ENCODE measurements around the gene BNC2.

Gene BNC2

DNA sequence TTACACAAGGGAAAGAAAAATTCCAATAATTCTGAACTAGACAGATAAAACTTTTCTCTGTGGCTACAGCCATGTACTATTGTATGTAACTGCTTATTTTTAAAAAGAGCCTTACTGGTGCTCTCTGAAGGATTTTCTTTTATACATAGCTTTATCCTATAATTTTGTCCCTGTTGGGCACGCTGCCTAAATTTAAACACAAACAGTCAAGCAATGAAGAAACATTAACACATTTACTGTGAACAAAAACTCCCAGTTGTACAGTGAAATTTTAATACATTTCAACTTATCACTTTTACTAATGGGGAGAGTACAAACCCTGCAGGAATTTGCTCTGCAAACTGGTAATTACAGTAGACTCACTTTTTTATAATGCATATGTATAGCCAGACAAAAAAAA is 273.3 kb downstream of the BNC2 start:
- no peak for DNase-seq (ENCODE audit: low read depth)

DNA sequence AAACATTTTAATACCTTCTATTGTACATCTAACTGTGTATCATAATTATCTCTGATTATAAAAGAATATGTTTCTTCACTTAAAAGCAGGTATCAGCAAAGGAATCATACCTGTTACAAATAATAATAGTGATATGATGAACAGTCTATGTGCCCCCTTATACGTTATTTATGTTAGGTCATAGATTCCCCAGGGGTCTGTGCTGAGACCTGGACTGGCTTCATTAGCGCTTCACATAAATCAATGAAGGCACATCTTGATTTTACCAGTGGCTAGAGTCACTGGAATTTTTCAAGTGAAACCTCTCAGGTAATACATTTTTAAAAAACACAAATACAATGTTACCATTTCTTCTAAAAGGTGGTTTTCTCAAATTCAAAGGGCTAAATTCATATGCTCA is 275.2 kb downstream of the BNC2 start:
- no peak for DNase-seq (ENCODE audit: low read depth)

DNA sequence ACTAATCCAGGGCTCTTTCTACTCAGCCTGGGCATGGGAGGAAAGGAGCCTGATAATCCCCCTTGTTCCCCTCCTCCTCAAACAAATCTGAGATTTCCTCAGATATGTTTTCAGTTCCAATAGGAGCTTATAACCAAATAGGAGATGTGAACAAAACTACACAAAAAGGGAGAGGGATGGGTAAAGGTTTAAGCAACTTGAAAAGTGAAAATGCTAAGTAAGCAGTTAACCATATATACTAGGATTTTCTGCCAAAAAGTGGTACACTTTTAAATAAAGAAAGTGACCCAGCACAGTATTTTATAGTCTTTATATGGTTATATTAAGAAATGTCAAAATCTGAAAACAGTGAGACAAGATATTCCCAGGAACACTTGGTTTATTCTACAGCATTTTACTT is 275.7 kb downstream of the BNC2 start:
- no peak for DNase-seq (ENCODE audit: low read depth)

DNA sequence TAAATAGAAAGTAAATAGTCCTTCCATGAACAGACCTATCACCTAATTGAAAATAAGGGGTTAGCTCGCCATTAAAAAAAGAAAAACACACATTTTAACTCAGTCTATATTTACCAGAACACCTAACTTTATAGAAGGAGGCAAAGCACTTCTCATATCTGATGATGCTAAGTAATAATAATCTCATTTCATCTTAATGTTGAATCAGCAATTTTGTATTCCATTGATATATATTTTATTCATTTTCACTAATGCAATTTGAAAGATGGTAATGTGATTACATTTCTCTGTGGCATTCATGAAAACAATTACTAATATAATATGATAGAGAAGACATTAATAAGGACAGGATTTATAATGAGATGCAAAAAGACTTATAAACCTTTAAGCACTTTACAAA is 276.7 kb downstream of the BNC2 start:
- no peak for DNase-seq (ENCODE audit: low read depth)

DNA sequence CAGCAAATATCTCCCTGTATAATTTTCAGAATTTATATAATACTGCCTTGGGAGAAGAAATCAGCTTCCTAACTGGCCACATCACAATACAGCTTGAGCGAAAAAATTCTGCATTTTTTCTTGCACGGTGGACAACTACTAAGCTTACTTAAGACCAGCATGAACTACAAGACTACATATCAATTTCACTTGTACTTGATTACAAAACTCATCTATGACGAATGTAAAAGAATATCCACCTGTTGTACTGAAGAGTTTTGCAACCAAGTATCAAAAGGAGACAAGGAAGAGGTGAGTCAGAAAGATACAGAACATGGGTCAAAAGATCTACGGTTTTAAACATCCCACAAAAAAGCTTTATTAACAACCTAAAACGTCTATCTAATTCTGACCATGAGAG is 279.4 kb downstream of the BNC2 start:
- DNase-seq (ENCODE audit: low read depth), result no peak

DNA sequence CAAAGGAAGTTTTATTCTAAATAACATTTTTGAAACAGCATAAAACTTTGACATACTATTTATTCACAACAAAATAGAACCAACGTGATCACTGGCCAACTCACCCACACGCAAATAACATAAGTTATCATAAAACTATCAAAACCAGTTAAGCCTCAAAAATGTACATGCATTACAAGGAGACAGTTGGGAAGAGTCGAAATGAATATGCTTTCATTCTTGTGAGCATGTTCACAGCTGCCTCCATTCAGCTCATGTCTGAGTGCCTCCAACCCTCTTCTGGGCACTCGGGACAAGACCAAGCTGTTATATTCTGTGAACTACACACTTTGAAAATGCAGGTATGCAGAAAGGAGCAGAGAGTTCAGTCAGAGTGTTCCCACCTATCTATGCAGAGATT is 284.9 kb downstream of the BNC2 start:
- DNase-seq (ENCODE audit: low read depth), result no peak

DNA sequence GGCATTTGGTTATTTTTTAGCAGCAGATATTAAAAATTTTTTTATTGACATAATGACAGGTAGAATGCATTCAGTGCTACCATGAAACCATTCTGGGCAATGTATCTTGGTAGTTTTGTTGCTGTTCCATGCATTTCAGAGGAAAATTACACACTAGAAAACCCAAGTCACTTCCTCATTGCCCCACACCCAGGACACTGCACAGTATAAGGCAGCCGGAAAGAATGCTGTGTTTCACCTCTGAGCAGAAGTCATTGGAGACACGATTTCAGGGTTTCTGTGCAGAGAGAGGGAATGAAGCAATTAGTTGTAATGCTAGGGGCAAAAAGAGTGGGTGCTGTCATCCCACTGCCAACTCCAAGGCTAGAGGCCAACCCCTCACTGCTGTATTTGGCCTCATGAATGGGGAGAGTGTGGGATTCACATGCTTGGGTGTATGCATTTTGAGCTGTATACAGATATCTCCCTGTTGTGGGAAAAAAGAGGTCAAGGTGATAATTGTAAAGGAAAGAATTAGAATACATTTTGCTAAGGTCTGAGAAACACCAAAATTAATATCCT is 290.5 kb downstream of the BNC2 start:
- no peak for DNase-seq (ENCODE audit: low read depth)

DNA sequence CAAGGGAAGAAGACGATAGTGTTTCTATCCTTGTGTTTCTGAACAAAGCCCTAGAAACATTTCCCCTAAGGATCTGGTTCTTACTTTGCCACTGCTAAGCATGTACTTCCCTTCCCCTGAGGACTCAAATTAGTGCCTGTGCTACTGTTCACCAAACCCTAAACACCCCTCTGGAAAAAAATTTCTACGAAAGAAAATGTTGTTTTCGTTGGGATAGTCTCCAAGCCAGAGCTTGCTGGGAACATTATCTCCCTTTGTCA is 294.6 kb downstream of the BNC2 start:
- DNase-seq (ENCODE audit: low read depth), result no peak

DNA sequence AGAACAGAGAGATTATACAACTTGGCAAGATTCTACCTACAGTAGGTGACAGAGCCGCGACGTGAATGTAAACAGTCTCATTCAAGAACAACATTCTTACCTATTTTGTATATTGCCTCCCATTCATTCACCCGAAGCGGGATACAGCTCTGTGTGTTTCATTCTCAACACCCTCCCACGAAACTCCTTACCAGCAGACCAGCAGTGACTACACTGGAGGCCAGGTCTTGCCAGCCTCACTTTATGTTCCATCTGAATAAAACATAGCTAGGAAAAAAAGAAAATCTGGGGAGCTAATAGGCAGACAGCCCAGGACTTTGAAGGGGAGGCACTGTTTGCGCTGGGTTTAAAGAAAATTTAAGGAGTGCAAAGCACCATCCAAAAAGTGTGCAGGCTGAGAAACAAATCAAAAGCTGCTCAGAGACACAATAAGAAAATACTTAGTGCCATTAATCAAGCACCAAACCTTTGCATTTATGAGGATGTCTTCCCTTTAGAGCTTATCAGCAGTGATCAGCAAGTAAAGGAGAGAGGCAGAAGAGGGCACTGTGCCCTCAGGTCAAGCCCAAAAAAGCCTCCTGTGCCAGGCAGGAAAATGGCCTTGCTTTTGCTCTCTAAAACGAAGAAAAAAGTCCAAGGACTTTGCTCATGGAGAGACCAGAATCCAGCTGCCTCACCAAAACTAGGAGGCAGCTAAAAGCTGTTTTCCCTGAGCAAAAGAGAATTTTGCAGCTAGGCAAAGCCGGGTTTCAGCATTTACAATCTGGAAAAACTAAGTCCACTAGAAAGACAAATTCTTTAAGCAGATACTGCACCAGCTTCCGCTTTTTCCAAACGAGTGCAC is 295.1 kb downstream of the BNC2 start:
- no peak for DNase-seq (ENCODE audit: low read depth)

DNA sequence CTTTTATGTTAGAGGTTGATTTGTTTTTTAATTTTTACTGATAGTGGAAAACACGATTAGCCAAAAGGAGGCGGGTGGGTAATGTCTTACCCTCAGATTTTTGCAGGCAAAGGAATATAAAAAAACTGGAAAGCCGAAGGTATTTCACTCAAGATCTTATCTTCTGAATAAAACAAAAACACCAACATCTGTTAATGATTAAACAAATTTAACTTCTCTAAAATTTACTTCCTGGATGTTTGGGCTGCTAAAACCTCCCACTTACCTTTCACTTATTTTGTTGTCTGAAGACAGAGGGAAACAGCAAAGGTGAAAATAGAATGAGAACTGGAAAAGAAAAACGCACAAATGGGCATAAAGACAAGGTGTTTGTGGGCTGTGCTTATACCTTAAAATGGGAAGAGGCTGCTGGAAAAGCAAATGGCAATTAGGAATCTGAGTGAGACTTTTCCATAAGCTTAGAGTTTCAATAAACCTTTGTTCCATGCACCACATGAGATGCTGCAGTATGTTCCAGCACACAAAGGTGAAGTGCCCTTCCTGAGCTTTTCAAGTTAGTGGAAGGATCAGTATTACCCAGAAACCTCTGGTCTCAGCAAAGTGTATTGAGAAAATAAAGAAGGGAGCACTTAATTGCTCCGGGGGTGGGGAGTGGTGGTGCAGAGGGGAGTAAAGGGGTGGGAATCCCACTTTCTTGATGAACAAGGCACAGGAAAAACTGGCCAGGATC is 298.3 kb downstream of the BNC2 start:
- no peak for DNase-seq (ENCODE audit: low read depth)

DNA sequence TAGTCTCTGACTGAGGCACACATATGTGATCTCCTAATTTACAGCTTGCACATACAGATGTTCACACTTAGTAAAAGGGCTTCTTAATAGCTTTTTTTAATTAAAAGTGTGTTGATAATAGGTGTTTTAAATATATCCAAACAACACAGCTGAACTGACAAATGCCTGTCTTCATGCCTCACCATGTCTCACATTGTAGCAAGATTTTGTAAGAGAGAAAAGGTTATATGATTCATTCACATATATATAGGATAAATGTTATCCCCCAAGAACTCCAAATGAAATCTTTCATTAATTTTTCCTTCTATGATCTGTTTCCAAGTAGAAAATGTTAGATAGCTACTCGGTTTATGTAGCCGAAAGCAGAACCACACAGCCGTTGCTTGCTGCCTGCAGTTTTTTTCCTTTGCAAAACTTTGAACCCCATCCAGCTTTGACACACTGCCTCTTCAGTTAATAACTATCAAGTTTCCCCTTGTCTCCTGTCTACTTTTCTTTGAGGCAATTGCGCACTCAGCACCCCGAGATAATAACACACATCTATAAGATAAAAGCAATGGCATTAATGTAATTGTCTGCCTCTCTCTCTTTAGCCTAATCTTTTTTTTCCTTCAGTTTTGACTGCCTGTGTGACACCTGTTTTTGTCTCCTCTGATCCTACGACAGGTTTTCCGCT is 299.2 kb downstream of the BNC2 start:
- DNase-seq (ENCODE audit: low read depth), result no peak

DNA sequence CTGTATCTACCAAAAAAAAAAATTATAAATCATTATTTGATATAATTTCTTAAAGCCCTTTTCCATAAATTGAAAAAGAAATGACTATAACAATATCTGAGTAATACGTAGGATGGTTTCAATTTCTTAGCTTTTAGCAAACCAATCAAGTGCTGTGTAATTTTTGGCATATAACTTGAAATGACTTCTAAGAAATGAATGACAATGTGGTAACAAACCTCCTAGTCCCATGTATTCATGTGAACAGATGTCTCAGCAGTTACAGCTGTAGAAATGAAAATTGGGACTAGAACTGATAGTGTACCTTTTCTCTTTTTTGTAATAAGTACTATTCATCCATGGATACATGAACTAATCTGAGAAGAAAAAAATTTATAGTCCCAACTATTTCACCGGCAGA is 307.0 kb downstream of the BNC2 start:
- DNase-seq (ENCODE audit: low read depth), result no peak

DNA sequence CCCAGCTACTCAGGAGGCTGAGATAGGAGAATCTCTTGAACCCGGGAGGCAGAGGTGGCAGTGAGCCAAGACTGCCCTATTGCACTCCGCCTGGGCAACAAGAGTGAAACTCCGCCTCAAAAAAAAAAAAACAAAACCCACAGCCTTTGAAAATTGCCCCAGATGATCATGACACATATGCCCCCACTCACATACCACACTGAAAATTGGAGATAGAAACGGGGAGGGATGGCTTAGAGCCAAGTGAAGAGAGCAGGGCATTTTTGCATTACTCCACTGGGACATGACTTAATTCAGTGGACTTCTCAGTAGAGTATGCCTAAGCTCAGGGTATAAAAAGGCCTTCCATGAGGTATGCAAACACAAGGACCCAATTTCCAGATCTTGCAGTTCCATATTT is 309.3 kb downstream of the BNC2 start:
- DNase-seq (ENCODE audit: low read depth), result no peak

DNA sequence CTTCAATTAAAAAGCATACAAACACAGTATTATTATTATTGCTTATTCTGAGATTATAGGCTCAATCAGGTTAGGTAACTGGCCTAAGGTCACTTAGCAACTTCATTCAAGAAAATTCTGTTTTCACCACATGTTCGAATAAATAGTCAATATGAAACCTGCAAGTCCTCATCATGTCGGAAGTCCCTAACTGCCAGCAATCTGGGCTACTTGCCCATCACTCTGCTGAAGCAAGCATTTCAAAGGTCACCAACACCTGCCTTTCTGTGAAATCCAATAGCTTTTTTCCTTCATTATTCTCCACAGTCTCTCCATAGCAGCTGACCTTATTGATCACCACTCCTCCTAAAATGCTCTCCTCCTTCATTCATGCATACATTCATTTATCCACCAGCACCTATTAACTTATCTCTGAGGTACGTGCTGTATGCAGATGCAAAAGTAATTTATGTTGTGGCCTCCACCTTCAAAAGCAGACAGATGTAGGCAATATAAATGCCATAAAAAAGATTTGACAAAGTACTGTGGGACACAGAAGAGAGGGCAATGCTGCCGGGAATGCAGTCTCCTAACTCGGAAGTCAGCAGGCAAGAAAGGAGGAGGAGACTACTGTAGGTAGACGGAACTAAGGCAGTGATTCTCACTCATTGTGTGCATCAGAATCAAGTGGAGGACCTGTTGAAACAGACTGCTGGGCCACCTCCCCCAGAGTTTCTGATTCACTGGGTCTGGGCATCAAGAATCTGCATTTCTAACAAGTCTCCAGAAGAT is 310.9 kb downstream of the BNC2 start:
- DNase-seq (ENCODE audit: low read depth), result no peak

DNA sequence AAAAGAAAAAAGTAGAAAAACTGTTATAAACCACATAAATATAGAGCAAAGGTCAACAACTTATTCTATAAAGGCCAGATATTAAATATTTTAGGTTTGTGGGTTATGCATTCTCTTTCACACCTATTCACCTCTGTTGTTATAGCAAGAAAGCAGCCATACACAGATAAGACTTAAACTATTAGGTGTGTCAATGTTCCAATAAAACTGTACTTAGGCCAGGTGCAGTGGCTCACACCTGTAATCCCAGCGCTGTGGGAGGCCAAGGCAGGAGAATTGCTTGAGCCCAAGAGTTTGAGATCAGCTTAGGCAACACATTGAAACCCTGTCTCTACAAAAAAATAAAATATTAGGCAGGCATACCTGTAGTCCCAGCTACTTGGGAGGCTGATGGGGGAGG is 314.7 kb downstream of the BNC2 start:
- DNase-seq (ENCODE audit: low read depth), result no peak

DNA sequence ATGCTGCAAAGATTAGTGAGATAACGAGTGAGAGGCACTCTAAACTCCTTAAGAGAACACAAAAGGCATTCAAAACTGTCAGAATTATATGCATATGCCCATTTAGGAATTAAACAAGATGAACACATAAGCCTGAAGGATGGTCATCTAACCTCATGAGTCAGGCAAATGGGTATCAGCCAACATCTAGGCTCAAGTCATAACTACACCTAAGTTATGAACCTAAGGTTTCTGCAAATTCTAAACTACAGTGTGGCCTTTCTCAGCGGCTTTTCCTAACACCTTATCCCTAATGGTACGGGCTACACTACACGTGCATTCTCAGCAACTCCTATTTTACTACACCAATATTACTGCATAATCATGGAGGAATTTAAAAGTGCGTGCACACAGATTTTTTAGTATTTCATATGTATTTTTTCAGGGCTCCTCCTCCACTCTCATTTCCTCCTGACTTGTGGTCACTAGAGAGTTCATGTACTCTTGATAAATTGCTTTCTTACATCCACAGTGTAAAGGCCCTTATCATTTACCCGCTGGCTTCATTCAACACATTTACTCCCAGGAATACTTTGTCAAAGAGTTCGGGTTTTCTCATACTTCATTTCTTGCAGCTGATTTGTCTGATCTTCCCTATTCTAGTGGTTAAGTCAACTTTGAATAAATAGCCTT is 316.5 kb downstream of the BNC2 start:
- no peak for DNase-seq (ENCODE audit: low read depth)

DNA sequence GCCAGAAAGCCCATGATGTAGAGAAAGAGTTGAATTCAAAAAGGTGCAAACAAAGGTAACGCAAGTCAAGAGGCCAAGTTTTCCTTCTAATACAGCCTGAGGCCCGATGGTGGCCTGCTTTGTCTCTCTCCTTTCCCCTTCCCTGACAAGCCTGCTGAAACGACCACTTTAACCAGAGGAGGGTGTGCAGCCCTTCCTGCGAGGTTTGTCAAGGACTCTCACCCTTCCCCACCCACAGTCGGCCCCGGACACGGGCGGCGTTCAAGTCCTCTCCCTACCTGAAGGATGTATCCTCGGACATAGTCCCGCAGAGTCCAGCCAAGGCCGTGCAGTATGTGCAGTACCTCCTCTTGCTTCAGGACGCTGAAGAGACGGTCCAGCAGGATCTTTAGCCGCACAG is 318.2 kb downstream of the BNC2 start:
- no peak for DNase-seq (ENCODE audit: low read depth)

DNA sequence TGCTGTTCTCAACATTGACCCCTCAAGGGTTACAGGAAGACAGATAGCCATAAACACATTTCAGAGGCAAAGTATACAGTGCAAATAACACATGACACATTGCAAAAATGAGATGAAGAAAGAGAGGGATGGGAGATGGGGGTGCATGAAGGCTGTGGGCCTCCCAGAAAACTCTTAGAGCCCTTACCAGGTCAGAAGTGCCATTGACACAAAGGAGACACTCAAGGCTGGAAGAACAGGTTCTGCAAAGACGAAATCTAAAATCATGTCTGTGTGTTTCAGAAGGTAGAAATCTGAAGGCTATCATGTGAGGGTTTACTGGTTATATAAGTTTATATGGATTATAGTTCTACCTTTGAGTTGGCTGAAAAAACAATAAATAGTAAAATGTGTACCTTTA is 318.8 kb downstream of the BNC2 start:
- DNase-seq (ENCODE audit: low read depth), result no peak

DNA sequence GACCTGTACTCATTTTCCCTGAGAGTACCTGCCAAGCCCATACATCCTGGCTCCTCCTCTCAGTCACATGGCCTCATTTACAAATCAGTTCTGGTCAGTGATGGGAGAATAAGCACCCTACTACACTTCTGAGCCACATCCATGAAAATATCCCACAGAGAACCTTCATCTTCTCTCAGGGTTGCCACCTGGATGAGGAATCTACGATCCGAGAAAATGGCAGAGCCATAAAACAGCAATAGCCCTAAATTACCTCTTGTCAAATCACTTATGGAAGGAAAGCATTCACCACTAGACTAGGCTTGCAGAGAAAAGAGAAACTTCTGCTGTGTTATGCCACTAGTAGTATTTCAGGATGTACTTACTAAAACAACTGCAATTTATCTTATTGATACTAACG is 324.8 kb downstream of the BNC2 start:
- no peak for DNase-seq (ENCODE audit: low read depth)

DNA sequence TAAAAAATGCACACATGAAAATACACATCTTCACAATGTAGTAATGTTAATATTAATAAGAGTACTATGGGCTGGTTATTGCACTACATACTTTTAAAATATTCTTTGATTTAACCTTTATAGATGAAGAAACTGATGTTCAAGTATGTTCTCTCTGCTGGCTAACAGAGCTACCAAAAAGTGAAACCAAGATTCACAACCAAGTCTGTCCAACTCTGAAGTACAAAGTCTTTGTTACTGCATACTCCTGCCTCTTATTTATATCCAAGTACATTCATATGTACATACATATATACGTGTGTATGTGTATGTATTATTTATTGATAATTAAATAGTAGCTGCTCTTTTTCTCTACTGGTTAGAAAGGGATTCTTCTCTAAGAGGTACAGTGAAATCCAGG is 325.6 kb downstream of the BNC2 start:
- DNase-seq (ENCODE audit: low read depth), result no peak

DNA sequence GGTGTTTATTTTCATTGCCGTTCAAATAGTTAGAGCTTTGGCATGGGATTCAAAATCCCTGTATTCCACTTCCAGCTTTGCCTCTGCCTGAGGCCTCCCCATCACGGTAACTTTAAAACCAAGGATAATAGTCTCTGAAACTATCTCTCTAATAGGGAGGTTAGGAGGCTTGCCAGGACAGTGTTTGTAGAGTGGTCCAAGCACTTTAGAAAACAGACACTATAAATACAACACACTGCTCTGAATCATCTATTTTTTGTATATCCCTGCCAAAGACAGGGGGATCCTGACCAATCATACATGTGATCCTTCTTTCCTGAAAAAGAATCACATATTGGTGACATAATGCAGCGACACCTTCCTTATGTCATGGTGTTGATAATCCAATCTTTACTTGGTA is 326.8 kb downstream of the BNC2 start:
- no peak for DNase-seq (ENCODE audit: low read depth)

DNA sequence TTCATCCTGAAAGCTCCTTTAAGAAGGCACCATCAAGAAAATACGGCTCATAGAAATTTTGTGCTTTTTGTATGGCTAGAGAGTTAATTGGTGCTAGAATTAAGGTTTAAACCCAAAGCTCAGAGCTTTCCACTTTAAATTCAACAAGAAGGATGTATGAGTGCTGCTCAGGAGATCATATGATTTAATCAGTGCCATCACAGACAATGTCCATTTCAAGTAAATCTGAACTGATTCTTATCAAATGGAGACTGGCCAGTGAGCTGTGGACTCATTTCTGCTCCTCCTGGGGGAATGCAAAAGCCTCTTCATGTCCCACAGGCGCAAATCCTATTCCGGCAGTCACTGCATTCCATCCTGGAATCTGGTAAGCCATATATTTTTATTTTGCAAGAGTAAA is 327.2 kb downstream of the BNC2 start:
- DNase-seq (ENCODE audit: low read depth), result no peak
